GM19328 (cell line): Measurements from ENCODE around the gene HNRNPUL1.
"Not testable (repeated sequence)": the region's sequence is repeated elsewhere in the genome, so short reads cannot be mapped to it uniquely, and the experiment has no call there.

Experiments used
- ATAC-seq: cut with Tn5 transposase; IDR thresholded peaks from one replicate; pipeline ENCODE4 v1.9.1; 2021; ENCODE audit warnings: mild to moderate bottlenecking, moderate library complexity; ENCODE audit not compliant: unreplicated experiment

Gene HNRNPUL1

DNA sequence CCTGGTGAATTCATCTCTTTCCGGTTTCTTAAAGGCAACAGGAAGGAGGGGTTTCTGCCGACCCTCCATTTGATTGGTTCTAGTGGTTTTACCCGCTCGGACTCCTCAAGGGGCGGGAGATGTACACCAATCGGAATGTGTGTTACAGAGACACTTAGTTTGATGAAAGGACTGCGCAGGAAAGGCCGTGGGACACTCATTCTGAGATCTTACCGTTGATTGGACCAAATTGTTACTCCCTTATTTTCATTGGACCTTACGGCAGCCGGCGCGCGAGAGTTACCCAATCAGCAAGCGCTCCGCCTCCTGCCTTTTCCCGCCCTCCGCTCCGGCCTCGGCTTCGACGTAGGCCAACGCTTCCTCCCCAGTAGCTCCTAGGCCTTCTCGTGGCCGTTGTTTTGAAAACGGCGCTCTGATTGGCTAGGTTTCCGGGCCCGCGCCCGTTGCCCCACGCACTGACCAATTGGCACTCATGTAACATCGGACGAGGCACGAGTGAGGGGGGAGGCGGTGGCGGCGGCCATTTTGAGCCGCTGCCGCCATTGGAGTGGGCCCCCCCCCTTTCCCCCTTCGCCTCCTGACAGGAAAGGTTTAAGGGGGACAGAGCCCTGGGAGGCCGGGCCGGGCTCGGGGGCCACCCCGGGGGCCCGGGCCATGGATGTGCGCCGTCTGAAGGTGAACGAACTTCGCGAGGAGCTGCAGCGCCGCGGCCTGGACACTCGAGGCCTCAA lies at the start of gene HNRNPUL1:
Gene HNRNPUL1, plus strand, starts transcription at position 523 of the 731 bp plus-strand sequence. Its CDS starts 132 bp downstream, at position 655.
- ATAC-seq, result peak; percentile 72

DNA sequence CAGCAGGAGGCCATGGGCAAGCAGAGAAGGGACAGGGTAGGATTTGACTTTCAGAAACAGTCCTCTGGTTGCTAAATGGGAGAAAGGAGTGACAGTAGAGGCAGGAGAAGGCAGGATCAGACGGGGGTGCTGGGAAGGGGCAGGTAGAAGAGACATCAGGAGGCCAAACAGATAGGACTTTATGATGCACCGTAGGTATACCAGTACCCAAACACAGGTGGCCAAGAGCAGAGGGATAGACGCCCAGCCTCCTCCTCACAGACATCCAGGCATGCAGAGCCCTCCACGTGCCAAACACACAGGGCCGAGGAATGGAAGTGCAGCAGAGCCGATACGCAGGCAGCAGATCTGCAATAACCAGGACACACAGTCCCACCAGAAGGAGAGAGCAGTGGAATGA lies 46.4 kb upstream of the HNRNPUL1 start:
- no peak for ATAC-seq

DNA sequence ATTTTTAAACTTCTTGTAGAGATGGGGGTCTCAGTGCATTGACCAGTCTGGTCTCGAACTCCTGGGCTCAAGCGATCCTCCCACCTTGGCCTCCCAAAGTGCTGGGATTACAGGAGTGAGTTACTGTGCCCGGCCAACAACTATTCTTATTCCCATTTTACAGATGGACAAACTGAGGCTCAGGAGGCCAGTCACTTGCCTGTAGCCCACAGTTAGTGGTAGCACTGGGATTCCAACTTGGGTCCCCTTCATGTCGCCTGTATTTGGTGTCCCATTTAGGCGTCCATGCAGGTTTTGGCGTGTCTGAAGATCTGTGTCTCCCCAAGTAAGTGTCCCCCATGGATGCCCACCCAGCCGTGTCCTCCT lies 45.9 kb upstream of the HNRNPUL1 start:
- no peak for ATAC-seq

DNA sequence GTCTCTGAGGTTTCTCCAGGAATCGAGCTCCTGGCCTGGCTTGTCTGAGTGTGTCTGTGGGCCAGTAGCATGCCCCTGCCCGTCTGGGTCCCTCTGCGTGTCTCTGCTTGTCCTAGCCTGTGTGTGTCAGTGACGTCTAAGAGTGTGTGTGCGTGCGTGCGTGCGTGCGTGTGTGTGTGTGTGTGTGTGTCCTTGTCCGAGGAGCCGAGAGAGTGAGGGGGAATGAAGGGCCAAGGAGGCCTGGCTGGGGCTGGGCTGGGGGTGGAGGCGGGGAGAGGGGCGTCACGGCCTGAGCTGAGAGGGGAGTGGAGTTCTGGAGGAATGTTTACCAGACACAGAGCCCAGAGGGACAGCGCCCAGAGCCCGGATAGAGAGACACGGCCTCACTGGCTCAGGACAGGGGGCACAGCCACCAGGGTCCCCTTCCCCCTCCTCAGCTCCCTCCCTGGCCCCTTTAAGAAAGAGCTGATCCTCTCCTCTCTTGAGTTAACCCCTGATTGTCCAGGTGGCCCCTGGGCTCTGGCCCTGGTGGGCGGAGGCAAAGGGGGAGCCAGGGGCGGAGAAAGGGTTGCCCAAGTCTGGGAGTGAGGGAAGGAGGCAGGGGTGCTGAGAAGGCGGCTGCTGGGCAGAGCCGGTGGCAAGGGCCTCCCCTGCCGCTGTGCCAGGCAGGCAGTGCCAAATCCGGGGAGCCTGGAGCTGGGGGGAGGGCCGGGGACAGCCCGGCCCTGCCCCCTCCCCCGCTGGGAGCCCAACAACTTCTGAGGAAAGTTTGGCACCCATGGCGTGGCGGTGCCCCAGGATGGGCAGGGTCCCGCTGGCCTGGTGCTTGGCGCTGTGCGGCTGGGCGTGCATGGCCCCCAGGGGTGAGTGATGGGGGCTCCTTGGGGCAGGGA lies 45.3 kb upstream of the HNRNPUL1 start, which contains the start of gene AXL:
Gene AXL, plus strand, starts transcription at position 609 of the 893 bp plus-strand sequence. Its CDS starts 170 bp downstream, at position 779.
- ATAC-seq, result no peak

DNA sequence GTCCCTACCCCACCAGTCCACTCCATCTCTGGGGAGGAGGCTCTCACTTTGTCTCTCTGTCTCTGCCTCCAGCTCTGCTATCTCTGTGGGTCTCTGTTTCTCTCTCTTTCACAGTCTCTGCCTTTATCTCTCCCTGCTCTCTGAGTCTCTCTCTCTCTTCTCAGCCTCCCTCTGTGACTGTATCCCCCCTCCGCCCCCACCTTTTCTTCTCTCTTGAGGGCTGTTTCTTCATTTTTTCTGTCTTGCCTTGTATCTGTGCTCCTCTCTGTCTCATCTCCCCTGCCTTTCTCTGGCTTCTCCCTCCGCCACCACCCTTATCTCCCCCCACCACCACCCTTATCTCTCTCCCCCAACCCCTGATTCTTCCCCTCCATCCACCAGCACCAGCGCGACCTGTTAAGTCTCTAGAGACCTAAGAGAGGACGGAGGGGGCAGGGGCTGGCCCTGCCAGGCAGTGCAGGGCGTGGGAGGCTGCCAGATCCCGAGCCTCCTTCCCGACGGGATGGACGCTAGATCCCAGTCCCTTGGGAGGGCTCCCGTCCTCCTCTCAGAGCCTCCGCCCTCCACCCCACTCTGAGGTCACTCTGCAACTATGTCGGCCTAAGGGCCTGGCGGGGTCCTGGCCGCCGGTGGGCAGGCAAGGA lies 44.1 kb upstream of the HNRNPUL1 start:
- no peak for ATAC-seq

DNA sequence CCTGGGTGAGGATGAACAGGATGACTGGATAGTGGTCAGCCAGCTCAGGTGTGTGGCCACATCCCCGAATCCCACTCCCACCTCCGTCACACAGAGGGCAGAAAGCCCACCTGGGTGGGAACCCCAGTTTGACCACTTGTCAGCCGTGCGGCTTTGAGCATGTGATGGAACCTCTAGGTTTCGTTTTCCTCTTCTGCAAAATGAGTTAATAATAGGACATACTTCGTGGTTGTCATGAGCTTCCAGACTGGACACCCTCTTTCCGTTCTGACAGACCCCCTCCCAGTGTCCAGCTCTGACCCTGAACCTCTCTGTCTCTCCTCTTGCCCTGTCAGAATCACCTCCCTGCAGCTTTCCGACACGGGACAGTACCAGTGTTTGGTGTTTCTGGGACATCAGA lies 43.4 kb upstream of the HNRNPUL1 start:
- no peak for ATAC-seq

DNA sequence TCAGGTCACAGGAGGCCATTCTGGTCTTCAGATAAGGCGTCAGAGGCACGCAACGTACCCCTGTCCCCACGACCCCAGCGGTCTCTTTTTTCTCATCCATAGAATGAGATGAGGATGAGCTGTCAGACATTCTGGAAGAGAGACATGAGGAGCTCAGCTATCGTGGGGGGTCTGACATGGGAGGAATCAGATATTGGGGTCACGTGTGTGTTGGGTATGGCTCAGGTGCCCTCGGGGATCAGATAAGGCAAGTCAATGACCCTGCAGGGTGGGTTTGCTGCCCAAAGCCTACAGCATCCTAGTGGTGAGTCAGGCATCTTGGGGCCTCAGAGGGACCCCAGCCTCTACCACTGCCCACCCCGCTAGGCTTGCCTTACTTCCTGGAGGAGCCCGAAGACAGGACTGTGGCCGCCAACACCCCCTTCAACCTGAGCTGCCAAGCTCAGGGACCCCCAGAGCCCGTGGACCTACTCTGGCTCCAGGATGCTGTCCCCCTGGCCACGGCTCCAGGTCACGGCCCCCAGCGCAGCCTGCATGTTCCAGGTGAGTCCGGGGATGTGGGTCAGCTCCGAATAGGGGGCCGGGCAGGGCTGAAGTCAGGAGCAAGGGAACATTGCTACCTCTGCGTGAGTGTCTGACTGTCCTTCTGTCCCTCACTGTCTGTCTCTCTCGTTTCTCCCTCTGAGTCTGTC lies 42.5 kb upstream of the HNRNPUL1 start:
- ATAC-seq, result no peak

DNA sequence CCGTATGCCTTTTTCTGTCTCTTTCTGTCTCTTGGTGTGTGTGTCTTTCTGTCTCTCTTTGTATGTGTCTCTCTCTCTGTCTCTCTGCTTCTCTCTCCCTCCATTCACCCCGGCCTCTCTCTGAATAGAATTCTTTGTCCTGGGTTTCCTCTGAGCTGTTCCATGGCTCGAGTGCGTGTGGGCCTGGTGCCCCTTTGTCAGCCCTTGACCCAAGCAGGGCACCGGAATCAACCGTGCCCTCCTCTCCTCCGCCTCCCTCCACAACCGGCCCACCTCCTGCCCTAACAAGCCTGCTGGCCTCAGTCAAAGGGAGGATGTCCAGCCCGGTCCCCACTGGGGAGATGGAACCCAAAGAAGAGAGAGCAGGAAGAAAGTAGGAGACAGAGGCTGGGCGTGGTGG lies 41.9 kb upstream of the HNRNPUL1 start:
- no peak for ATAC-seq

DNA sequence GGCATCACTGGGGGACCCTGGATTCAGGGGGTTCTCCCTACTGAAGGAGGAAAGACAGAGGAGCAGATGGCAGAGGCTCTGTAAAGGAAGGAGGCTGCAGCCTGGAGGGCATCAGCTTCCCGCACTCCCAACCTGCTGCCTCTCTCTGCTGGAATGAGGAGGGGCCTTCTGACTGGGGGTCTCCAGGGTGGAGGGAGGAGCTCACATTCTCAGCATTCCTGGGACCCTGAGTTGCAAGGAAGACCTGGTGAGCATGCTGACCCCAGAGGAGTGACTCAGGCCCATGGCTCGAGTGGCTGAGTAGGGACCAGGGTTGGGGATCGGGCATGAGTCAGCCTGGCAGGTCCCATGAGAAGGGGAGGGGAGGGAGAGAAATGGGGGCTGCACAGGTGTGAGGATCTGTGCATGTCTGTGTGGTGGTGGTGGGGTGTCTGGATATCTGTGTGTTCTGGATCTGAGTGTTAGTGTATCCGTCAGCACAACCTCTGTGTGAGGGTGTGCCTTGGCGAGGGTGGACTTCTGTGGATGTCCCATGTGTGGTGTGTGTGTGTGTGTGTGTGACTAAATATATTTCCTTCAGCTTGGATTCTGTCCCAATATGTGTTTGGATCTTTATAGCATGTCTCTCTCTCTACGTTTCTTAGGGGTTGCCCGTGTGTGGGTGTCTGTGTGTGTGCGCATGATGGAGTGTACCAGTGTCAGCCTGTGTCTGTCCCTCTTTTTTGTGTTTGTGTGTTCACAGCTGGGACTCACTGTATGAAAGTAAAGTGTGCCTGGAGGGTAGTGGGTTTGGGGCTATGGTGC lies 40.5 kb upstream of the HNRNPUL1 start:
- ATAC-seq, result no peak

DNA sequence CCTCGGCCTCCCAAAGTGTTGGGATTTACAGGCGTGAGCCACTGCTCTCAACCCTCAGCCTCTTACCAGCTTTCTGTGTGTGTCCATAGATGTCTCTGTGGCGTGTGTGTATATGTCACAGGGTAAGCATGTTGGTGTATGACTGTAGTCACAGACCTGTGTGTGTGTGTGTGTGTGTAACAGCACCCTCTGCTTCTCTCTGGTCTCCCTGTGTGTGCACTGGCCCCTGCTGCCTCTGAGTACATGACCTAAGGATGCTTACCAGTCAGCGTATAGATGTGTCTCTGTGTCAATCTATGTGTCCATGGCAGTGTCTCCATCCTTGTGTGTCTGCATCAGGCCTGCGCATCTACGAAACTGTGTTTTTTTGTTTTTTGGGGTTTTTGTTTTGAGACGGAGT lies 39.5 kb upstream of the HNRNPUL1 start:
- no peak for ATAC-seq

DNA sequence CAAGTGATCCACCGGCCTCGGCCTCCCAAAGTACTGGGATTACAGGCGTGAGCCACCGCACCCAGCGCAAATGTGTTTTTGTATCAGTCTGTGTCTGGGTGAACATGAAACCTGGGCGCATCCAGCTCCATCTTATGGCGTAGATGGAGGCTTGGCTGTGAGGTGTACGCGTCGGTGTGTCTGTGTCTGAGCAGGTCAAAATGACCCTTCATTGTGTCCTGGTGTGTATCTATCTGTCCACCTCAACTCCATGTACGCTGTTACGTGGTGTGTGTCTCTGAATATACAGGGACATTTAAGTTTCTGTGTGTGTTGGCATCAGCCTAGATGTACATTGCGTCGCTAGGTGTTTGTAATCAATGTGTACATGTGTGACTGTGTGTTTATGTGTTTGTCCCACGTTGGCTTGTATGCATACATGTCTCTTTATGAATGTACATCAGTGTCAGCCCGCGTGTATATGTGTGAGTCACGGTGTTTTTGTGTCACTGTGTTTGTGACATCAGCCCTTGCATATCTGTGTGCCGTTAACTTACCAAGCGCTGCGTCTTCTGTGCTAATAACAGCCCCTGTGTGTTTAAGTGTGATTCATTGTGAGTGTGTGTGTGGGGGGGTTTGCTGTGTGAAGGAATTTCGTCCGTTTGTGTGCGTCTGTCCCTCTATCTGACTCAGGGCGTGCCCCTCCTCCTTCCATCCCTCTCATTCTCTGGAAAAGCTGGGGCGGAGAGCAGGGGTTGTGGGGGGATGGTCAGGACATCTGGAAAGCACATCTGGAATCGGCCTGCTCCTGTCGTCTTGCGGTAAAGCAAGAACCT lies 38.7 kb upstream of the HNRNPUL1 start:
- no peak for ATAC-seq

DNA sequence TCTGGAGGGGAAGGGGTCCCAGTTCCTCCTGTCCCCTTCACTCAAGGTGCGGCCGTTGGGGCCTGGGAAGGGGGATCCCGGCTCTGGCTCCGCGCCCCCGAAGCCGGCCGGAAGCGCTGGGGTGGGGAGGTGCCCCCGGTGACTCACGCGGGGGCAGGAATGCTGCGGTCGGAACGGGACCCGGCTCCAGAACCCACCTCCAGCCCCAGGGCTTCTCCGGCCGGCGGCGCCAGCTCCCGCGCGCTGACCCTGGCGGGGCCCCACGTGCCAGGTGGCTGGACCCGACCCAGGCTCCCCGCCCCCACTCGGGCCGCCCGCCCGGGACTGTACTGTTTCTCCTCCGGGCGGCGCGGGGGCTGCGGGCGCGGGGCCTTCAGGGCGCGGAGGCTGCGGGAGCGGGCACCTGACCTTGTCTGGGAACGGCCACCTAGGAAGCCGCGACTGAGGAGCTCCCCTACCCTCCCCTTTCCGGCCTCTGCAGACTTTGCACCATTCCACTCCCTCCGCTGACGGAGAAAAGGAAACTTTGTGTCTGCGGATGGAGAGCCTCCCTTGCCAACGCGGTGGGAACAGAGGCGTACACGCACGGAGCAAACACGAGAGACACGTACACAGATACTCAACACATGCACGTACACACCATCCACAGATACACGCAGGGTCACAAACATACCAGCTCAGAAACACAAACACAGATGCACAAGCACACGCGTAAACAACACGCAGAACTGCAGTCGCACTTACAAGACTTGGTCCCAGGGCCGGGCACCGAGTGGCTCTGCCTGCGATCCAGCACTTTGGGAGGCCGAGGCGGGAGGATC lies 37.9 kb upstream of the HNRNPUL1 start:
- ATAC-seq, result no peak

DNA sequence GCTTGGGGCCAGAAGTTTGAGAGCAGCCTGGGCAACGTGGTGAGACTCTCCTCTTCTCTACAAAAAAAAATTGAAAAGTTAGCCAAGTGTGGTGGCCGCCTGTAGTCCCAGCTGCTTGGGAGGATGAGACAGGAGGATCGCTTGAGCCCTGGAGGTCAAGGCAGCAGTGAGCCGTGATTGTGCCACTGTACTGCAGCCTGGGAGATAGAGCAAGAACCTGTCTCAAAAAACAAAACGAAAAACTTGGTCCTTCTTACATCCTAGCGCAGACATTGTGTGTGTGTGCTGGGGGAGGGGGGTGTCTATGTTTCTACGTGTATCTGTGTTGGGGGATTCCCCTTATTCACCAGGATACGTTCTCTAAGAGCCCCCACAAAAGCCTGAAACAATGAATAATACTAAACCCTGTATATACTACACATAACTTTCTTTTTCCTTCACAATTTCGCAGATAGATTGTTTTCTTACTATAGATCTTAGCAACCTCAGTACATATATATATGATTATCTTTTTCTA lies 37.2 kb upstream of the HNRNPUL1 start:
- ATAC-seq, result no peak

DNA sequence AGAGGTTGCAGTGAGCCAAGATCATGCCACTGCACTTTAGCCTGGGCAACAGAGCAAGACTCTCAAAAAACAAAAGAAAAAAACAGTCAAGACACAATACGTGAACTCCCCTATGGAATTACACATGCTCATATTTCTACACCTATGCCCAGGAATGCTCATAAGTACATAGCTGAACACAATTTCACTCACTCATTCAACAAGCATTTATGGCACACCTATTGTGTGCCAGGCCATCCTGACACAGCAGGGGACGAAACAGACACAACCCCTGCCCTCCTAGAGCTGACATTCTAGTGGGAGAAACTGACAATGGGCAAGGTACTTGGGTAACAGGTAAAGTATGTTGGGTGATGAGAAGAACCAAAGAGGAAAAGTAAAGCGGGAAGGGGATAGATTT lies 35.7 kb upstream of the HNRNPUL1 start:
- ATAC-seq, result no peak

DNA sequence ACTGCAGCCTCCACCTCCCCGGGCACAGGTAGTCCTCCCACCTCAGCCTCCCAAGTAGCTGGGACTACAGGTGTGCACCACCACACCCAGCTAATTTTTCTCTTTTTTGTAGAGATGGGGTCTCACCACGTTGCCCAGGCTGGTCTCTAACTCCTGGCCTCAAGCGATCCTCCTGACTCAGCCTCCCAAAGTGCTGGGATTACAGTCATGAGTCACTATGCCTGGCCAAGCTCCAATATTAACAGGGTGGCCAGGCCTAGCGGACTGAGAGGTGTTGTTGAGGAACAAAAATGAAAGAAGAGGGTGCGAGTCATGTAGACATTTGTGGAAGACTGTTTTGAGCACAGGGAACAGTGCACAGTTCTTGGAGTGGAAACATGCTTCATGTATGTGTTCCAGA lies 34.8 kb upstream of the HNRNPUL1 start:
- ATAC-seq, result not testable (repeated sequence)

DNA sequence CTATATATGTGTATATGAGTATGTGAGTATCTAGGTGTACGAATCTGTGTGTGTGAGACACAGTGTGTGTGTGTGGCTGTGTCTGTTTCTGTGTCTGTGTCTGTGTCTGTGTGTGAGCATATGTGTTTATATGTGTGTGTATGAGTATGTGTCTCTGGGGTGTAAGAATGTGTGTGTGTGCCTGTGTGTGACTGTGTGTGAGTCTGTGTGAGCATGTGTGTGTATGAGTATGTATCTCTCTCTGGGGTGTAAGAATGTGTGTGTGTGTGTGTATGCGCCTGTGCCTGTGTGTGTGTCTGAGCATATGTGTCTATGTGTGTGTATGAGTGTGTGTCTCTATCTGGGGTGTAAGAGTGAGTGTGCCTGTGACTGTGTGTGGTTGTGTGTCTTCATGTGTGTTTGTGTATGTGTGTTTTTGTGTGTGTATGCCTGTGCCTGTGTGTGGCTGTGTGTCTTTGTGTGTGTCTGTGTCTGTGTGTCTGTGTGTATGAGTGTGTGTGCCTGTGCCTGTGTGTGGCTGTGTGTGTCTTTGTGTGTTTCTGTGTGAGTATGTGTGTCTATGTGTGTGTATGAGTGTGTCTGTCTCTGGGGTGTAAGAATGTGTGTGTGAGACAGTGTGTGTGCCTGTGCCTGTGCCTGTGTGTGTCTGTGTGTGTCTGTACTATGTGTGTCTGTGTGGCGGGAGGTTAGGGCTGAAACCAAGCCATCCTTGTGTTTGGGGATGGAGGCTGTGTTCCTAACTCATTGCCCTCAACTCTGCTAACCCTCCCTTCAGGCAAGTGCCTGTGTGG lies 33.9 kb upstream of the HNRNPUL1 start:
- no peak for ATAC-seq

DNA sequence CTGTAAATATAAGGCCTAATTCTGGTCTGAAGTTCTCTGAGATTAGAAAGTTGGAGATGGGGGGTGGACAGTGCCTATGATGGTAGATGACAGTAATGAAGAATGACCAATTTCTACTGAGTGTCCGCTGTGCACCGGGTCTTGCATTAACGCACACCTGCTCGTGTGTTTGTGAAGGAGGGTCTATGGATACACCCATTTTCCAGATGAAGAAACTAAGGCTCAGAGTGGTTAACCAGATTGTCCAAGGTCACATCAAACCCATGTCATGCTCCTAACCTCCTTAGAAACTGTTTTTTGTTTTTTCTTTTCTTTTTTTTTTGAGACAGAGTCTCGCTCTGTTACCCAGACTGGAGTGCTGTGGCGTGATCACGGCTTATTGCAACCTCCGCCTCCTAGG lies 31.5 kb upstream of the HNRNPUL1 start:
- ATAC-seq, result no peak
